Gastrocnemius medialis (tissue), 4 donors: ENCODE data around the gene ZNF516. TPM values are rescaled to one million over a fixed set of nuclear protein-coding genes. Genes with fewer than 3 reads are reported as not detected.

Experiments
- ATAC-seq, 2 donors: fragments of 150-250 bp; one replicate each; pipeline ENCODE4 v1.9.1; 2016
- DNase-seq, 2 donors: peaks; one replicate each; pipeline ENCODE4 v3.0.0-alpha.2; 2019
- H3K27ac ChIP-seq, 4 donors: fragments of 200-600 bp; sonication (generic); 1 replicate in 1 of 4; 2 replicates in 3 of 4; pipeline ENCODE4 v1.5.1; 2016 to 2018; ENCODE audit warnings: mild to moderate bottlenecking in 2 of 4, moderate library complexity in 1 of 4
- H3K27me3 ChIP-seq, 3 donors: fragments of 200-600 bp; sonication (generic) in 2 of 3; 1 replicate in 1 of 3; 2 replicates in 2 of 3; pipeline versions ENCODE4 v1.5.1 to v1.6.0; 2016 to 2019; ENCODE audit warnings: mild to moderate bottlenecking in 1 of 3, moderate library complexity in 1 of 3
- H3K36me3 ChIP-seq, 2 donors: fragments of 200-600 bp; sonication (generic) in 1 of 2; one replicate each; pipeline ENCODE4 v1.5.1; 2017 to 2018
- H3K4me1 ChIP-seq, 2 donors: fragments of 200-600 bp; sonication (generic) in 1 of 2; one replicate each; pipeline ENCODE4 v1.5.1; 2016 to 2017; ENCODE audit warnings: mild to moderate bottlenecking in 2 of 2
- H3K4me3 ChIP-seq, 4 donors: fragments of 200-600 bp; sonication (generic) in 3 of 4; 1 replicate in 1 of 4; 2 replicates in 3 of 4; pipeline ENCODE4 v1.5.1; 2016 to 2019; ENCODE audit warnings: mild to moderate bottlenecking in 2 of 4
- H3K9me3 ChIP-seq, 3 donors: fragments of 200-600 bp; sonication (generic) in 2 of 3; 1 replicate in 1 of 3; 2 replicates in 2 of 3; pipeline ENCODE4 v1.5.1; 2016 to 2019
- CTCF ChIP-seq, 5 experiments: fragments of 450-650 bp in 3 of 5; fragments of 200-600 bp in 2 of 5; sonication (generic) in 2 of 5; IDR thresholded peaks in 4 of 5; conservative IDR thresholded peaks in 1 of 5; 1 replicate in 4 of 5; 2 replicates in 1 of 5; pipeline ENCODE4 v1.5.1; 2016 to 2019; ENCODE audit warnings: antibody characterized with exemption in 5 of 5, mild to moderate bottlenecking in 3 of 5, moderate library complexity in 3 of 5
- POLR2A ChIP-seq, 2 donors: fragments of 450-650 bp; IDR thresholded peaks; one replicate each; pipeline ENCODE4 v1.6.1; 2017; ENCODE audit warnings: antibody characterized with exemption in 2 of 2, mild to moderate bottlenecking in 2 of 2, moderate library complexity in 2 of 2
- in situ Hi-C, 4 donors: fragments of 200-750 bp; cut with MboI; loops; one replicate each; pipeline versions ENCODE4 v1.15.0 to v1.8.0; 2017; ENCODE audit warnings: low sequenced_read_pairs in 4 of 4
- intact Hi-C: fragments of 100-400 bp; cut with DNase I; formaldehyde crosslinking; loops from one replicate; pipeline ENCODE4 v1.15.1; 2023; ENCODE audit warnings: low total_unique reads
- total RNA-seq, 4 donors: library from RNA; depleted of rRNA; stranded (reverse); fragments of >200 nt; gene quantifications; one replicate each; pipeline versions ENCODE4 v1.1.0 to v1.2.3, GENCODE V29; 2016

Gene ZNF516
- total RNA-seq, 4 donors from 2014 or later = 8.4 to 19.3 (median 12.4) TPM

GRCh38 chr18:76463358-76463757 lies 31.7 kb downstream of the ZNF516 start:
- DNase-seq = no peak
- intact Hi-C loops = no loop called here
- peaks cover 25 to 32% of the 10 kb centered on the region in 2 donors for H3K4me1 ChIP-seq

GRCh38 chr18:76462326-76462694 lies 32.7 kb downstream of the ZNF516 start:
- in situ Hi-C loops (no loop called here), intact Hi-C loops (no loop called here)
- Histone ChIP-seq H3K27me3 (no peaks in the 10 kb centered on the region), H3K9me3 (no peaks in the 10 kb centered on the region), H3K36me3 (no peaks in the 10 kb centered on the region), H3K4me3 (no peak overlapping the region), H3K4me1 (peaks cover 22 to 23% of the 10 kb centered on the region in 2 donors), H3K27ac (no peak overlapping the region)
- DNase-seq = no peak
- no peak for TF ChIP-seq CTCF (IDR thresholded peaks at IDR 0.05 in 4 of 5, conservative IDR thresholded peaks at IDR 0.05 in 1 of 5)
- TF ChIP-seq POLR2A (IDR thresholded peaks at IDR 0.05) = no peak
- no peak for ATAC-seq

More at GRCh38 chr18:76463358-76463757, 31.7 kb downstream of the ZNF516 start:
- TF ChIP-seq POLR2A (IDR thresholded peaks at IDR 0.05) = no peak
- TF ChIP-seq CTCF (IDR thresholded peaks at IDR 0.05 in 4 of 5, conservative IDR thresholded peaks at IDR 0.05 in 1 of 5) = no peak
- H3K4me3 ChIP-seq = no peak overlapping the region
- no peak overlapping the region for H3K27ac ChIP-seq
- in situ Hi-C loops = no loop called here
- H3K36me3 ChIP-seq = no peaks in the 10 kb centered on the region
- H3K27me3 ChIP-seq = no peaks in the 10 kb centered on the region
- ATAC-seq = no peak
- no peaks in the 10 kb centered on the region for H3K9me3 ChIP-seq

GRCh38 chr18:76461692-76462325 lies 33.2 kb downstream of the ZNF516 start:
- ATAC-seq = no peak
- intact Hi-C loops = no loop called here
- Histone ChIP-seq H3K9me3 (no peaks in the 10 kb centered on the region), H3K4me1 (peaks cover 26 to 27% of the 10 kb centered on the region in 2 donors), H3K27ac (no peak overlapping the region), H3K4me3 (no peak overlapping the region), H3K36me3 (no peaks in the 10 kb centered on the region), H3K27me3 (no peaks in the 10 kb centered on the region)
- no peak for DNase-seq
- TF ChIP-seq POLR2A (IDR thresholded peaks at IDR 0.05) (no peak), CTCF (IDR thresholded peaks at IDR 0.05 in 4 of 5, conservative IDR thresholded peaks at IDR 0.05 in 1 of 5) (no peak)
- in situ Hi-C loops = no loop called here

- Histone ChIP-seq H3K9me3 (no peaks in the 10 kb centered on the region), H3K27me3 (no peaks in the 10 kb centered on the region), H3K27ac (peak overlapping the region in 3 of 4 donors; percentile 8 to 80 (median 77)), H3K4me3 (no peak overlapping the region), H3K4me1 (peaks cover 32 to 33% of the 10 kb centered on the region in 2 donors), H3K36me3 (no peaks in the 10 kb centered on the region)
- TF ChIP-seq POLR2A (IDR thresholded peaks at IDR 0.05) = no peak
- no peak for TF ChIP-seq CTCF (IDR thresholded peaks at IDR 0.05 in 4 of 5, conservative IDR thresholded peaks at IDR 0.05 in 1 of 5)
- in situ Hi-C loops = no loop called here
- intact Hi-C loops = no loop called here
- DNase-seq = no peak
- ATAC-seq = no peak
Observed at GRCh38 chr18:76461148-76461547, 33.9 kb downstream of the ZNF516 start.

- in situ Hi-C loops = no loop called here
- no peak for ATAC-seq
- TF ChIP-seq CTCF (IDR thresholded peaks at IDR 0.05 in 4 of 5, conservative IDR thresholded peaks at IDR 0.05 in 1 of 5) (no peak), POLR2A (IDR thresholded peaks at IDR 0.05) (no peak)
- no peak for DNase-seq
- peaks cover 38 to 40% of the 10 kb centered on the region in 2 donors for H3K4me1 ChIP-seq
- intact Hi-C loops = no loop called here
- H3K27me3 ChIP-seq = no peaks in the 10 kb centered on the region
- H3K4me3 ChIP-seq = no peak overlapping the region
- peak overlapping the region; percentile 73 to 86 (median 78) for H3K27ac ChIP-seq
- no peaks in the 10 kb centered on the region for H3K9me3 ChIP-seq
- no peaks in the 10 kb centered on the region for H3K36me3 ChIP-seq
Observed at GRCh38 chr18:76460482-76460881, 34.6 kb downstream of the ZNF516 start.
